A673 (cell line): ENCODE results near the gene LRP2. TPM values are rescaled to one million over a fixed set of nuclear protein-coding genes. Genes with fewer than 3 reads are reported as not detected.
A peak's percentile ranks its signal among the peaks of the same experiment; 100 is the strongest.

Source experiments
- BruUV-seq: library from RNA; stranded (reverse); fragments of 400-500 nt; replicated peaks from 2 replicates; lab custom pipeline; 2021; lab: Mats Ljungman, UMichigan
- CTCF ChIA-PET: fragments of 300-600 bp; sonication (Branson Sonifier 250); formaldehyde crosslinking; loops from one replicate; lab custom pipeline; 2022; ENCODE audit warnings: antibody characterized with exemption; lab: Charles Lee
- POLR2A ChIA-PET: fragments of 300-600 bp; sonication (Branson Sonifier 250); formaldehyde crosslinking; loops from one replicate; lab custom pipeline; 2022; ENCODE audit warnings: antibody characterized with exemption; ENCODE audit not compliant: low non-redundant PET; lab: Charles Lee
- DNase-seq: peaks from one replicate; pipeline ENCODE4 v3.0.0-alpha.2; 2015; ENCODE audit warnings: low spot score
- H3K27ac ChIP-seq: fragments of 200-600 bp; sonication (generic); 2 replicates; pipeline ENCODE4 v1.5.1; 2016; ENCODE audit warnings: mixed run types, low read depth, mild to moderate bottlenecking, mixed read lengths, antibody characterized with exemption, low read length; ENCODE audit not compliant: poor library complexity, severe bottlenecking
- H3K27me3 ChIP-seq: fragments of 200-600 bp; sonication (generic); replicated peaks from 2 replicates; pipeline ENCODE4 v1.6.1; 2017; ENCODE audit warnings: mixed run types, low read depth, mild to moderate bottlenecking, mixed read lengths, antibody characterized with exemption, low read length; ENCODE audit not compliant: insufficient read depth, poor library complexity
- H3K36me3 ChIP-seq: fragments of 200-600 bp; sonication (generic); 2 replicates; pipeline ENCODE4 v1.6.1; 2016; ENCODE audit warnings: mixed run types, mild to moderate bottlenecking, mixed read lengths, antibody characterized with exemption, low read length; ENCODE audit not compliant: insufficient read depth, poor library complexity, severe bottlenecking
- H3K4me1 ChIP-seq: fragments of 200-600 bp; sonication (generic); 2 replicates; pipeline ENCODE4 v1.6.1; 2017; ENCODE audit warnings: mixed run types, mild to moderate bottlenecking, mixed read lengths, antibody characterized with exemption, low read length; ENCODE audit not compliant: insufficient read depth, poor library complexity, severe bottlenecking
- H3K4me3 ChIP-seq: fragments of 200-600 bp; sonication (generic); 2 replicates; pipeline ENCODE4 v1.5.1; 2016; ENCODE audit warnings: low read depth, mixed run types, mild to moderate bottlenecking, mixed read lengths, low read length; ENCODE audit not compliant: poor library complexity, severe bottlenecking
- H3K9me3 ChIP-seq: fragments of 200-600 bp; sonication (generic); 2 replicates; pipeline ENCODE4 v1.6.1; 2016; ENCODE audit warnings: mixed run types, low read depth, mild to moderate bottlenecking, mixed read lengths, antibody characterized with exemption, low read length; ENCODE audit not compliant: poor library complexity, severe bottlenecking
- CTCF ChIP-seq: fragments of 300-800, 200-600 bp; sonication (generic); conservative IDR thresholded peaks from 2 replicates; pipeline ENCODE4 v1.5.1; 2017; ENCODE audit warnings: low read depth, mild to moderate bottlenecking, antibody characterized with exemption, low read length, moderate library complexity, mixed read lengths
- EZH2 ChIP-seq: fragments of 200-600 bp; sonication (generic); IDR thresholded peaks from 2 replicates; pipeline ENCODE4 v1.6.1; 2017; ENCODE audit warnings: borderline replicate concordance, low read depth, mild to moderate bottlenecking, mixed read lengths, antibody characterized with exemption, low read length; ENCODE audit not compliant: poor library complexity, severe bottlenecking
- intact Hi-C: fragments of 100-400 bp; cut with micrococcal nuclease; formaldehyde crosslinking; loops from one replicate; pipeline ENCODE4 v1.10.0; 2022; ENCODE audit not compliant: unreplicated experiment
- total RNA-seq: library from RNA; stranded (reverse); gene quantifications from 2 replicates; pipeline ENCODE4 v1.2.3, GENCODE V29; 2021

Gene LRP2
- total RNA-seq, 1 experiment from 2014 or later, result 0.26 TPM

DNA sequence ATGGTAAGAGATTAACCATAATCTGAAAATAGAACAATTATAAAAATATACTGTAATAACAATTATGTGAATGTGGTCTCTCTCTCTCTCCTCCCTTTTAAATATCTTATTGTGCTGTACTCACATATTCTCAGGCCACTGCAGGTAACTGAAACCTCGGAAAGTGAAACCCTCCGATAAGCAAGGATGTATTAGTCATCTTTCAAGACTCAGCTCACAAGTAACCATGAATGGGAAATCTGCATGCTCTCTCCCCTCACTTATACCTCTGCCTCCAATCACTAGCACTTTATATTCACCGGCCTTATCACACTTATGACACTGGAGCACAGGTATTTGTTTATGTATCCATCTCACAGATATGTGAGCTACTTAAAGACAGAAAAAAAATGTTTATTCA, 139.7 kb downstream of the LRP2 start:
- DNase-seq, result no peak
- Histone ChIP-seq H3K4me1 (no peaks in the 10 kb centered on the region), H3K36me3 (no peaks in the 10 kb centered on the region), H3K9me3 (no peaks in the 10 kb centered on the region), H3K27me3 (no peaks in the 10 kb centered on the region), H3K4me3 (no peak overlapping the region), H3K27ac (no peak overlapping the region)
- CTCF ChIA-PET, result interaction anchor here (1.2 to 1.4 kb wide), 2 partner anchors 113 to 262 kb away, joined by 3 read pairs; no protein-coding TSS in a partner anchor
- intact Hi-C loops, result loop anchor here (5.0 kb wide), 2 partner anchors 110 to 260 kb away; no protein-coding TSS in a partner anchor
- BruUV-seq, result no TSS peak
- POLR2A ChIA-PET, result no interaction called here
- no peak for TF ChIP-seq EZH2
- no peak for TF ChIP-seq CTCF

- Histone ChIP-seq H3K4me1 (no peaks in the 10 kb centered on the region), H3K27me3 (no peaks in the 10 kb centered on the region), H3K4me3 (no peak overlapping the region), H3K27ac (no peak overlapping the region), H3K9me3 (no peaks in the 10 kb centered on the region), H3K36me3 (no peaks in the 10 kb centered on the region)
- BruUV-seq, result no TSS peak
- intact Hi-C loops, result loop anchor here (5.0 kb wide), 2 partner anchors 110 to 260 kb away; no protein-coding TSS in a partner anchor
- TF ChIP-seq EZH2 (no peak), CTCF (peak; percentile 59)
- peak; percentile 38 for DNase-seq
- ChIA-PET POLR2A (no interaction called here), CTCF (interaction anchor here (0.7 to 1.4 kb wide), 4 partner anchors 19 to 262 kb away, joined by 3 to 4 read pairs (median 3); no protein-coding TSS in a partner anchor)
Observed at GRCh38 chr2:169221745-169222369, 140.5 kb downstream of the LRP2 start.

GRCh38 chr2:169210917-169211316, 151.4 kb downstream of the LRP2 start:
- no TSS peak for BruUV-seq
- no peak for TF ChIP-seq EZH2
- TF ChIP-seq CTCF, result no peak
- no peaks in the 10 kb centered on the region for H3K36me3 ChIP-seq

More at GRCh38 chr2:169210917-169211316, 151.4 kb downstream of the LRP2 start:
- ChIA-PET POLR2A (no interaction called here), CTCF (no interaction called here)
- Histone ChIP-seq H3K27me3 (no peaks in the 10 kb centered on the region), H3K9me3 (no peaks in the 10 kb centered on the region), H3K4me1 (no peaks in the 10 kb centered on the region), H3K4me3 (no peak overlapping the region), H3K27ac (no peak overlapping the region)
- intact Hi-C loops, result no loop called here
- no peak for DNase-seq
